A673 (cell line): ENCODE data around the gene TECPR1.

Experiments
- CTCF ChIP-seq: fragments of 300-800, 200-600 bp; sonication (generic); conservative IDR thresholded peaks from 2 replicates; pipeline ENCODE4 v1.5.1; 2017; ENCODE audit warnings: low read depth, mild to moderate bottlenecking, antibody characterized with exemption, low read length, moderate library complexity, mixed read lengths
- EZH2 ChIP-seq: fragments of 200-600 bp; sonication (generic); IDR thresholded peaks from 2 replicates; pipeline ENCODE4 v1.6.1; 2017; ENCODE audit warnings: borderline replicate concordance, low read depth, mild to moderate bottlenecking, mixed read lengths, antibody characterized with exemption, low read length; ENCODE audit not compliant: poor library complexity, severe bottlenecking

GRCh38 chr7:98211676-98212531 is 40.1 kb downstream of the TECPR1 start:
- TF ChIP-seq CTCF (no peak), EZH2 (no peak)
